ENCODE data around the gene STK35.
"Not testable (repeated sequence)": the region's sequence is repeated elsewhere in the genome, so short reads cannot be mapped to it uniquely, and the experiment has no call there.

The STK35 gene

GRCh38 chr20:2164421-2164820 is 62.8 kb downstream of the STK35 start:
- DNase-seq: no peak

- no peak for DNase-seq
Observed at GRCh38 chr20:2164966-2165365, 63.3 kb downstream of the STK35 start.

GRCh38 chr20:2165871-2166270 is 64.2 kb downstream of the STK35 start:
- DNase-seq: no peak

- DNase-seq: no peak
Observed at GRCh38 chr20:2167112-2167511, 65.5 kb downstream of the STK35 start.

- no peak for DNase-seq
Observed at GRCh38 chr20:2168946-2169345, 67.3 kb downstream of the STK35 start.

- no peak for DNase-seq
Observed at GRCh38 chr20:2169456-2170088, 67.9 kb downstream of the STK35 start.

- DNase-seq: no peak
Observed at GRCh38 chr20:2170404-2170803, 68.8 kb downstream of the STK35 start.

- DNase-seq: peak in 1 of 3 donors; percentile 5
Observed at GRCh38 chr20:2171266-2171790, 69.7 kb downstream of the STK35 start.

- not testable (repeated sequence) for DNase-seq
Observed at GRCh38 chr20:2171840-2172239, 70.2 kb downstream of the STK35 start.

GRCh38 chr20:2172305-2173175 is 70.9 kb downstream of the STK35 start:
- DNase-seq: peak; percentile 78 to 87 (median 85)

- no peak for DNase-seq
Observed at GRCh38 chr20:2173186-2173585, 71.6 kb downstream of the STK35 start.

GRCh38 chr20:2174067-2174466 is 72.4 kb downstream of the STK35 start:
- no peak for DNase-seq

- DNase-seq: no peak
Observed at GRCh38 chr20:2176946-2177345, 75.3 kb downstream of the STK35 start.

- DNase-seq: no peak
Observed at GRCh38 chr20:2178318-2179232, 76.9 kb downstream of the STK35 start.

GRCh38 chr20:2179233-2179580 is 77.6 kb downstream of the STK35 start:
- DNase-seq: no peak

GRCh38 chr20:2179949-2180348 is 78.3 kb downstream of the STK35 start:
- DNase-seq: no peak

GRCh38 chr20:2183381-2183780 is 81.8 kb downstream of the STK35 start:
- no peak for DNase-seq

GRCh38 chr20:2184933-2185332 is 83.3 kb downstream of the STK35 start:
- not testable (repeated sequence) for DNase-seq

GRCh38 chr20:2195614-2196013 is 94.0 kb downstream of the STK35 start:
- no peak for DNase-seq

- DNase-seq: no peak
Observed at GRCh38 chr20:2197166-2197565, 95.5 kb downstream of the STK35 start.
